Suppressor macrophage (primary cell): Measurements from ENCODE around the gene PNMA6E.

Source experiments
- DNase-seq, 4 experiments: peaks; one replicate each; pipeline ENCODE4 v3.0.0-alpha.2; 2020 to 2022

Gene PNMA6E

GRCh38 chrX:153347530-153347929, 53.6 kb downstream of the PNMA6E start:
- DNase-seq, result no peak
